ENCODE results near the gene RPGRIP1L. TPM values are rescaled to one million over a fixed set of nuclear protein-coding genes. Genes with fewer than 3 reads are reported as not detected.

The RPGRIP1L gene
- total RNA-seq, 3 donors from 2014 or later, result 2.1 to 5.3 (median 3.8) TPM

- no peak for DNase-seq
Measured at GRCh38 chr16:53632526-53632925, 71.1 kb downstream of the RPGRIP1L start.

GRCh38 chr16:53631236-53632025 lies 72.2 kb downstream of the RPGRIP1L start:
- DNase-seq, result no peak
- H3K36me3 ChIP-seq (ENCODE audit: low read depth), result no peaks in the 10 kb centered on the region
- H3K4me3 ChIP-seq, result no peak overlapping the region
- intact Hi-C loops (cut with DNase I, micrococcal nuclease), result no loop called here
- H3K4me1 ChIP-seq (ENCODE audit: low read depth), result no peaks in the 10 kb centered on the region
- no peaks in the 10 kb centered on the region for H3K9me3 ChIP-seq
- no peak for ATAC-seq
- no peak for TF ChIP-seq CTCF (IDR thresholded peaks at IDR 0.05)

More at GRCh38 chr16:53632526-53632925, 71.1 kb downstream of the RPGRIP1L start:
- H3K4me1 ChIP-seq (ENCODE audit: low read depth), result no peaks in the 10 kb centered on the region
- no peak overlapping the region for H3K4me3 ChIP-seq
- H3K9me3 ChIP-seq, result no peaks in the 10 kb centered on the region
- intact Hi-C loops (cut with DNase I, micrococcal nuclease), result no loop called here
- H3K36me3 ChIP-seq (ENCODE audit: low read depth), result no peaks in the 10 kb centered on the region
- TF ChIP-seq CTCF (IDR thresholded peaks at IDR 0.05), result no peak
- ATAC-seq, result no peak

- Histone ChIP-seq H3K4me3 (no peak overlapping the region), H3K9me3 (no peaks in the 10 kb centered on the region), H3K4me1 (ENCODE audit: low read depth) (no peaks in the 10 kb centered on the region), H3K36me3 (ENCODE audit: low read depth) (no peaks in the 10 kb centered on the region)
- ATAC-seq (no peak), DNase-seq (peak in 1 of 3 donors; percentile 21)
- TF ChIP-seq CTCF (IDR thresholded peaks at IDR 0.05), result no peak
- intact Hi-C loops (cut with DNase I, micrococcal nuclease), result no loop called here
Measured at GRCh38 chr16:53629607-53630312, 73.9 kb downstream of the RPGRIP1L start.

GRCh38 chr16:53629151-53629550 lies 74.5 kb downstream of the RPGRIP1L start:
- Histone ChIP-seq H3K4me1 (ENCODE audit: low read depth) (no peaks in the 10 kb centered on the region), H3K9me3 (no peaks in the 10 kb centered on the region), H3K4me3 (no peak overlapping the region), H3K36me3 (ENCODE audit: low read depth) (no peaks in the 10 kb centered on the region)
- TF ChIP-seq CTCF (IDR thresholded peaks at IDR 0.05), result no peak
- intact Hi-C loops (cut with DNase I, micrococcal nuclease), result no loop called here
- ATAC-seq (no peak), DNase-seq (no peak)

GRCh38 chr16:53626811-53627210 lies 76.8 kb downstream of the RPGRIP1L start:
- intact Hi-C loops (cut with DNase I, micrococcal nuclease), result no loop called here
- no peaks in the 10 kb centered on the region for H3K9me3 ChIP-seq
- ATAC-seq, result no peak
- DNase-seq, result no peak
- TF ChIP-seq CTCF (IDR thresholded peaks at IDR 0.05), result no peak
- H3K4me3 ChIP-seq, result no peak overlapping the region
- no peaks in the 10 kb centered on the region for H3K36me3 ChIP-seq (ENCODE audit: low read depth)
- H3K4me1 ChIP-seq (ENCODE audit: low read depth), result no peaks in the 10 kb centered on the region
